Subcutaneous abdominal adipose tissue (tissue), 5 donors: ENCODE results near the gene TRIM64.
"Not testable (repeated sequence)": the region's sequence is repeated elsewhere in the genome, so short reads cannot be mapped to it uniquely, and the experiment has no call there.

Source experiments
- H3K27ac ChIP-seq: one replicate; pipeline ENCODE4 v1.7.0; 2013; ENCODE audit warnings: low read depth, mild to moderate bottlenecking, inconsistent platforms, low read length, moderate library complexity
- H3K27me3 ChIP-seq, 5 donors: one replicate each; pipeline ENCODE4 v1.7.0; 2013; ENCODE audit warnings: low read length in 5 of 5, inconsistent platforms in 1 of 5; ENCODE audit not compliant: control insufficient read depth in 5 of 5, insufficient read depth in 4 of 5
- H3K36me3 ChIP-seq, 5 donors: one replicate each; pipeline ENCODE4 v1.7.0; 2013; ENCODE audit warnings: low read length in 5 of 5; ENCODE audit not compliant: control insufficient read depth in 5 of 5, insufficient read depth in 5 of 5
- H3K4me1 ChIP-seq, 5 donors: one replicate each; pipeline ENCODE4 v1.7.0; 2013; ENCODE audit warnings: low read length in 5 of 5, mild to moderate bottlenecking in 3 of 5, moderate library complexity in 1 of 5; ENCODE audit not compliant: control insufficient read depth in 5 of 5, insufficient read depth in 5 of 5
- H3K4me3 ChIP-seq, 5 donors: one replicate each; pipeline ENCODE4 v1.7.0; 2013; ENCODE audit warnings: low read length in 5 of 5, low read depth in 1 of 5
- H3K9ac ChIP-seq, 5 donors: one replicate each; pipeline ENCODE4 v1.7.0; 2013; ENCODE audit warnings: low read length in 5 of 5, mild to moderate bottlenecking in 4 of 5, moderate library complexity in 3 of 5
- H3K9me3 ChIP-seq, 5 donors: one replicate each; pipeline ENCODE4 v1.7.0; 2013; ENCODE audit warnings: low read length in 5 of 5; ENCODE audit not compliant: control insufficient read depth in 5 of 5
- donor health status: healthy.
- donor health status: healthy.
- donor health status: healthy.
- donor health status: healthy.
- donor health status: healthy.

TRIM64 gene, protein sequence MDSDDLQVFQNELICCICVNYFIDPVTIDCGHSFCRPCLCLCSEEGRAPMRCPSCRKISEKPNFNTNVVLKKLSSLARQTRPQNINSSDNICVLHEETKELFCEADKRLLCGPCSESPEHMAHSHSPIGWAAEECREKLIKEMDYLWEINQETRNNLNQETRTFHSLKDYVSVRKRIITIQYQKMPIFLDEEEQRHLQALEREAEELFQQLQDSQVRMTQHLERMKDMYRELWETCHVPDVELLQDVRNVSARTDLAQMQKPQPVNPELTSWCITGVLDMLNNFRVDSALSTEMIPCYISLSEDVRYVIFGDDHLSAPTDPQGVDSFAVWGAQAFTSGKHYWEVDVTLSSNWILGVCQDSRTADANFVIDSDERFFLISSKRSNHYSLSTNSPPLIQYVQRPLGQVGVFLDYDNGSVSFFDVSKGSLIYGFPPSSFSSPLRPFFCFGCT

GRCh38 chr11:89965737-89966136 lies at the start of gene TRIM64:
TSS of gene TRIM64 (plus strand) at chr11:89966037. CDS start at chr11:89968504, 2,467 bp downstream.
- H3K9me3 ChIP-seq, H3K4me3 ChIP-seq, H3K36me3 ChIP-seq, H3K9ac ChIP-seq, H3K27ac ChIP-seq, H3K4me1 ChIP-seq, H3K27me3 ChIP-seq: not testable (repeated sequence)

GRCh38 chr11:89922195-89922660 lies 43.6 kb upstream of the TRIM64 start, which contains the start of gene TRIM49D1:
TSS of gene TRIM49D1 (minus strand) at chr11:89922245. CDS start at chr11:89917710, 4,535 bp downstream.
- Histone ChIP-seq H3K9me3 (no peaks in the 10 kb centered on the region), H3K27ac (no peak within 1 kb of the TSS), H3K9ac (no peak within 1 kb of the TSS), H3K27me3 (no peaks in the 10 kb centered on the region), H3K4me1 (no peaks in the 10 kb centered on the region), H3K4me3 (no peak within 1 kb of the TSS), H3K36me3 (no peaks in the 10 kb centered on the region)

DNA sequence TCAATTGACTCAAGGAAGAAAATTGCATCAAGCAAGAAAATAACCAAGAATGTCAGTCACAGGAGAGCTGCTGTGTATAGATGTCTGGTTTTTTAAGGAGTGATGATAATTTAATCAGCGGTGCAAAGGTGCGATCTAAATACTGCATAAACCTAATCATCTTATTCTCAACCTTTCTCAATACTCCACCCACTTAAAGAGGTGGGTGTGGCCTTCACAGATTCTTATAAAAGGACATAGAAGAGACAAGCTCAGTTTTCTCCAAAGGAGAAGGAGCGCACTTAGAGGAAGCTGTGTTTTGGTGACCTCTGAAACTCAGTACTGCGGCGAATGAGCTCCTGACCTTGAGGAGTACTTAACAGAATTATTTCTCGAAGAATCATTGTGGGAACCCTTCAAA lies 42.1 kb upstream of the TRIM64 start, which contains the start of gene TRIM49D2:
Gene TRIM49D2 (plus strand): TSS at position 301 of the 400 bp plus-strand sequence. CDS start 2,698 bp downstream, outside the sequence.
- not testable (repeated sequence) for H3K27me3 ChIP-seq, H3K36me3 ChIP-seq, H3K9me3 ChIP-seq, H3K27ac ChIP-seq, H3K4me3 ChIP-seq, H3K9ac ChIP-seq, H3K4me1 ChIP-seq

GRCh38 chr11:89960833-89961232 lies 5.0 kb upstream of the TRIM64 start:
- H3K27ac ChIP-seq, H3K9ac ChIP-seq, H3K4me1 ChIP-seq: not testable (repeated sequence)

More at GRCh38 chr11:89960833-89961232, 5.0 kb upstream of the TRIM64 start:
- not testable (repeated sequence) for H3K9me3 ChIP-seq, H3K27me3 ChIP-seq, H3K36me3 ChIP-seq, H3K4me3 ChIP-seq
